Uterus (tissue), 2 donors: Measurements from ENCODE around the gene ERLIN1.
A peak's percentile ranks its signal among the peaks of the same experiment; 100 is the strongest.

Experiments
- POLR2A ChIP-seq, 2 donors: fragments of 450-650 bp; IDR thresholded peaks; one replicate each; pipeline ENCODE4 v1.6.1; 2016; ENCODE audit warnings: antibody characterized with exemption in 2 of 2, mild to moderate bottlenecking in 1 of 2, moderate library complexity in 1 of 2
- TF ChIP-seq, protein P1 (sequence below), 4 experiments: fragments of 200-600 bp in 2 of 4; fragments of 450-650 bp in 2 of 4; sonication (generic) in 2 of 4; IDR thresholded peaks; one replicate each; pipeline ENCODE4 v1.5.1; 2016 to 2019; ENCODE audit warnings: antibody characterized with exemption in 4 of 4, mild to moderate bottlenecking in 2 of 4, moderate library complexity in 1 of 4

GRCh38 chr10:100185364-100186252 lies at the start of gene ERLIN1:
- TF ChIP-seq, protein P1, sequence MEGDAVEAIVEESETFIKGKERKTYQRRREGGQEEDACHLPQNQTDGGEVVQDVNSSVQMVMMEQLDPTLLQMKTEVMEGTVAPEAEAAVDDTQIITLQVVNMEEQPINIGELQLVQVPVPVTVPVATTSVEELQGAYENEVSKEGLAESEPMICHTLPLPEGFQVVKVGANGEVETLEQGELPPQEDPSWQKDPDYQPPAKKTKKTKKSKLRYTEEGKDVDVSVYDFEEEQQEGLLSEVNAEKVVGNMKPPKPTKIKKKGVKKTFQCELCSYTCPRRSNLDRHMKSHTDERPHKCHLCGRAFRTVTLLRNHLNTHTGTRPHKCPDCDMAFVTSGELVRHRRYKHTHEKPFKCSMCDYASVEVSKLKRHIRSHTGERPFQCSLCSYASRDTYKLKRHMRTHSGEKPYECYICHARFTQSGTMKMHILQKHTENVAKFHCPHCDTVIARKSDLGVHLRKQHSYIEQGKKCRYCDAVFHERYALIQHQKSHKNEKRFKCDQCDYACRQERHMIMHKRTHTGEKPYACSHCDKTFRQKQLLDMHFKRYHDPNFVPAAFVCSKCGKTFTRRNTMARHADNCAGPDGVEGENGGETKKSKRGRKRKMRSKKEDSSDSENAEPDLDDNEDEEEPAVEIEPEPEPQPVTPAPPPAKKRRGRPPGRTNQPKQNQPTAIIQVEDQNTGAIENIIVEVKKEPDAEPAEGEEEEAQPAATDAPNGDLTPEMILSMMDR (IDR thresholded peaks at IDR 0.05) = peak in 1 of 4 experiments; percentile 41
- peak; percentile 64 to 75 for TF ChIP-seq POLR2A (IDR thresholded peaks at IDR 0.05)
